ENCODE data around the gene TMEM80. TPM values are rescaled to one million over a fixed set of nuclear protein-coding genes. Genes with fewer than 3 reads are reported as not detected.
A peak's percentile ranks its signal among the peaks of the same experiment; 100 is the strongest.
"Not testable (repeated sequence)": the region's sequence is repeated elsewhere in the genome, so short reads cannot be mapped to it uniquely, and the experiment has no call there.

TMEM80 gene
- total RNA-seq, 2 donors from 2014 or later = 21.8 to 36.3 TPM

GRCh38 chr11:653837-654236, 41.8 kb upstream of the TMEM80 start:
- peaks cover 10% of the 10 kb centered on the region for H3K4me1 ChIP-seq
- ATAC-seq = no peak
- no peak overlapping the region for H3K27ac ChIP-seq
- no peak overlapping the region for H3K4me3 ChIP-seq
- no peak for DNase-seq
- H3K27me3 ChIP-seq = no peaks in the 10 kb centered on the region
- no peaks in the 10 kb centered on the region for H3K9me3 ChIP-seq
- TF ChIP-seq POLR2A (IDR thresholded peaks at IDR 0.05) = no peak
- no peak for TF ChIP-seq CTCF (IDR thresholded peaks at IDR 0.05)
- H3K36me3 ChIP-seq (replicated peaks in 1 of 2; ENCODE audit: insufficient read depth in 1 of 2, low read depth in 2 of 2) = peaks cover 0 to 5% of the 10 kb centered on the region in 2 donors
- 86 to 93% methylated on average over 6 to 14 of the region's 15 CpGs for WGBS, 2 donors
- intact Hi-C loops (cut with DNase I) = no loop called here

- 94 to 97% methylated on average over 6 to 12 of the region's 12 CpGs for WGBS, 2 donors
- peaks cover 10% of the 10 kb centered on the region for H3K4me1 ChIP-seq
- intact Hi-C loops (cut with DNase I); DNase-seq; H3K9me3 ChIP-seq; ATAC-seq; H3K27me3 ChIP-seq; H3K27ac ChIP-seq; H3K36me3 ChIP-seq (replicated peaks in 1 of 2; ENCODE audit: insufficient read depth in 1 of 2, low read depth in 2 of 2); H3K4me3 ChIP-seq: not testable (repeated sequence)
Observed at GRCh38 chr11:654444-654843, 41.2 kb upstream of the TMEM80 start.

- Histone ChIP-seq H3K9me3 (no peaks in the 10 kb centered on the region), H3K27me3 (no peaks in the 10 kb centered on the region), H3K36me3 (replicated peaks in 1 of 2; ENCODE audit: insufficient read depth in 1 of 2, low read depth in 2 of 2) (peaks cover 0 to 5% of the 10 kb centered on the region in 2 donors), H3K4me1 (peaks cover 10% of the 10 kb centered on the region), H3K4me3 (no peak overlapping the region), H3K27ac (peak overlapping the region in 1 of 4 donors; percentile 28)
- intact Hi-C loops (cut with DNase I) = loop anchor here (5.0 kb wide), 1 partner anchor 67 kb away; no protein-coding TSS in a partner anchor
- ATAC-seq (peak; percentile 81), DNase-seq (peak in 3 of 4 donors; percentile 44 to 53 (median 48))
- TF ChIP-seq POLR2A (IDR thresholded peaks at IDR 0.05) = no peak
- WGBS, 2 donors = 32 to 41% methylated on average over 14 to 30 of the region's 30 CpGs
Observed at GRCh38 chr11:655036-655726, 40.4 kb upstream of the TMEM80 start.

DNA sequence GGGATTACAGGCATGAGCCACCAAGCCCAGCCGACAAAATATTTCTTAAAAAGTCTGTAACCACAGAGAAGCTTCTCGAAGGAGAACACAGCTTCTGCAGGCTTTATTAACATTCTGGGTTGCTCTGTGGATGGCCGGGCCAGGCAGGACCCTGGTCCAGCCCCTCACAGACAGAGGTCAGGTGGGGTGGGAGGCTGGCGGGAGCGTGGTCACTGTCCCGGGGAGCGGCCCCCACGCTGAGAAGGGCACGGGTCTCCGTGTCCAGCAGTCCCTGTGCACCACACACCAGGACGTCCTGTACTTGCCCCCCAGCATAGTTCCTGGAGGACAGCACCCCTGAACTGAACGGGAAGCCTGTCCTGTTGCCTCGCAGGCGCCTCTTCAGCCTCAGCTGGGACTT, 39.2 kb upstream of the TMEM80 start:
- Histone ChIP-seq H3K4me3 (no peak overlapping the region), H3K27me3 (no peaks in the 10 kb centered on the region), H3K4me1 (peaks cover 10% of the 10 kb centered on the region), H3K36me3 (replicated peaks in 1 of 2; ENCODE audit: insufficient read depth in 1 of 2, low read depth in 2 of 2) (peaks cover 0 to 5% of the 10 kb centered on the region in 2 donors), H3K9me3 (no peaks in the 10 kb centered on the region), H3K27ac (no peak overlapping the region)
- intact Hi-C loops (cut with DNase I) = loop anchor here (5.0 kb wide), 1 partner anchor 66 kb away; no protein-coding TSS in a partner anchor
- no peak for DNase-seq
- no peak for ATAC-seq
- TF ChIP-seq CTCF (IDR thresholded peaks at IDR 0.05) (no peak), POLR2A (IDR thresholded peaks at IDR 0.05) (no peak)
- 90 to 94% methylated on average over 11 to 14 of the region's 14 CpGs for WGBS, 2 donors

GRCh38 chr11:656866-657265, 38.8 kb upstream of the TMEM80 start:
- DNase-seq (no peak), ATAC-seq (no peak)
- H3K4me1 ChIP-seq = peaks cover 10% of the 10 kb centered on the region
- no peak for TF ChIP-seq CTCF (IDR thresholded peaks at IDR 0.05)
- no peak for TF ChIP-seq POLR2A (IDR thresholded peaks at IDR 0.05)
- peaks cover 0 to 5% of the 10 kb centered on the region in 2 donors for H3K36me3 ChIP-seq (replicated peaks in 1 of 2; ENCODE audit: insufficient read depth in 1 of 2, low read depth in 2 of 2)
- intact Hi-C loops (cut with DNase I) = loop anchor here (5.0 kb wide), 1 partner anchor 65 kb away; no protein-coding TSS in a partner anchor
- no peak overlapping the region for H3K4me3 ChIP-seq
- H3K27ac ChIP-seq = no peak overlapping the region
- no peaks in the 10 kb centered on the region for H3K9me3 ChIP-seq
- WGBS, 2 donors = 83 to 85% methylated on average over 4 to 7 of the region's 7 CpGs
- H3K27me3 ChIP-seq = no peaks in the 10 kb centered on the region
